H1 (cell line): Measurements from ENCODE around the gene C2CD4C. TPM values are rescaled to one million over a fixed set of nuclear protein-coding genes. Genes with fewer than 3 reads are reported as not detected.

ENCODE experiments used
- USF2 ChIP-seq: IDR thresholded peaks from 2 replicates; pipeline ENCODE4 v1.6.1; 2011; ENCODE audit warnings: low read length, improper control_type of control experiment
- polyA plus RNA-seq, 7 experiments: library from polyadenylated mRNA; depleted of rRNA in 3 of 7; stranded (reverse) in 5 of 7; unstranded in 2 of 7; fragments of >200 nt in 5 of 7; fragments of 200-250 nt in 2 of 7; gene quantifications; 1 replicate in 5 of 7; 2 replicates in 1 of 7; 4 replicates in 1 of 7; pipeline versions ENCODE4 v1.2.1 to v1.2.3, GENCODE V29; 2011 to 2013; ENCODE audit warnings: missing spikeins in 2 of 7, mixed read lengths in 2 of 7
- total RNA-seq: library from RNA; stranded (reverse); fragmentation: NEBNext Ultra II Directional; extraction: Animal tissue kit (Norgen Biotek cat#: 25700); gene quantifications from 2 replicates; pipeline ENCODE4 v1.2.1, GENCODE V29; 2021
- TF ChIP-seq, protein P1 (sequence below): fragments of 300-600 bp; sonication (generic); IDR thresholded peaks from 2 replicates; pipeline ENCODE4 v1.7.1; 2012; ENCODE audit warnings: low read length, moderate library complexity, mild to moderate bottlenecking, inconsistent platforms; ENCODE audit not compliant: insufficient replicate concordance

C2CD4C gene
- total and polyA plus RNA-seq, 2 of the 8 experiments (the other 6 are each of a cell fraction or from before 2014, with no cell fraction given): 3.8 to 6.3 TPM

DNA sequence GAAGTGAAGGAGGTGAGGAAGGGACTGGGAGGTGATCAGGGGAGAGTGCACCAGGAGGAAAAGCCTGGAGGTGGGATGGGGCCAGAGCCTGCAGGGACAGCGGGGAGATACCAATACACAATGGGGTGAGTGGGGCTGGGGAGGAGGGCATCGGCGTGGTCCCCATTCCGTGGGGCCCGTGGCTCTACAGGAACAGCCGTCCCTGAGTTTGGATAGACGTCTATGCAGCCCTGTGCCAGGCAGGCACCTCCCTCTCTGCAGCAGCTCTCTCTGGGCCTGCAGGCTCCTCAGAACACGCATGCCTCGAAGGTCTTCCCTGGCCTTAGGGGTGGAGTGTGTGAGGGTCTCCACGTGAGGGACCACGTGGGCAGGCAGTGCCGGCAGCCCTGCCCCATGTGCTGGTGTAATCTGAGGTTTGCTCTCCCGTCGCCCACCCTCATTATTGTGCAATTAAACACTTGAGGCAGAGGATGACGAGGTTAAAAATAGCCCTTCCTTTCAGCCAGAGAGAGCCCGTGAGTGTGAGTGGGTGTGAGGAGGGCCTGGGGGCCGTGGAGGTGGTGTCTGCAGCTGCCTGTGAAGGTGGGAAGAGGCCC, 16.5 kb downstream of the C2CD4C start (continued):
- no peak for TF ChIP-seq USF2
- TF ChIP-seq, protein P1, sequence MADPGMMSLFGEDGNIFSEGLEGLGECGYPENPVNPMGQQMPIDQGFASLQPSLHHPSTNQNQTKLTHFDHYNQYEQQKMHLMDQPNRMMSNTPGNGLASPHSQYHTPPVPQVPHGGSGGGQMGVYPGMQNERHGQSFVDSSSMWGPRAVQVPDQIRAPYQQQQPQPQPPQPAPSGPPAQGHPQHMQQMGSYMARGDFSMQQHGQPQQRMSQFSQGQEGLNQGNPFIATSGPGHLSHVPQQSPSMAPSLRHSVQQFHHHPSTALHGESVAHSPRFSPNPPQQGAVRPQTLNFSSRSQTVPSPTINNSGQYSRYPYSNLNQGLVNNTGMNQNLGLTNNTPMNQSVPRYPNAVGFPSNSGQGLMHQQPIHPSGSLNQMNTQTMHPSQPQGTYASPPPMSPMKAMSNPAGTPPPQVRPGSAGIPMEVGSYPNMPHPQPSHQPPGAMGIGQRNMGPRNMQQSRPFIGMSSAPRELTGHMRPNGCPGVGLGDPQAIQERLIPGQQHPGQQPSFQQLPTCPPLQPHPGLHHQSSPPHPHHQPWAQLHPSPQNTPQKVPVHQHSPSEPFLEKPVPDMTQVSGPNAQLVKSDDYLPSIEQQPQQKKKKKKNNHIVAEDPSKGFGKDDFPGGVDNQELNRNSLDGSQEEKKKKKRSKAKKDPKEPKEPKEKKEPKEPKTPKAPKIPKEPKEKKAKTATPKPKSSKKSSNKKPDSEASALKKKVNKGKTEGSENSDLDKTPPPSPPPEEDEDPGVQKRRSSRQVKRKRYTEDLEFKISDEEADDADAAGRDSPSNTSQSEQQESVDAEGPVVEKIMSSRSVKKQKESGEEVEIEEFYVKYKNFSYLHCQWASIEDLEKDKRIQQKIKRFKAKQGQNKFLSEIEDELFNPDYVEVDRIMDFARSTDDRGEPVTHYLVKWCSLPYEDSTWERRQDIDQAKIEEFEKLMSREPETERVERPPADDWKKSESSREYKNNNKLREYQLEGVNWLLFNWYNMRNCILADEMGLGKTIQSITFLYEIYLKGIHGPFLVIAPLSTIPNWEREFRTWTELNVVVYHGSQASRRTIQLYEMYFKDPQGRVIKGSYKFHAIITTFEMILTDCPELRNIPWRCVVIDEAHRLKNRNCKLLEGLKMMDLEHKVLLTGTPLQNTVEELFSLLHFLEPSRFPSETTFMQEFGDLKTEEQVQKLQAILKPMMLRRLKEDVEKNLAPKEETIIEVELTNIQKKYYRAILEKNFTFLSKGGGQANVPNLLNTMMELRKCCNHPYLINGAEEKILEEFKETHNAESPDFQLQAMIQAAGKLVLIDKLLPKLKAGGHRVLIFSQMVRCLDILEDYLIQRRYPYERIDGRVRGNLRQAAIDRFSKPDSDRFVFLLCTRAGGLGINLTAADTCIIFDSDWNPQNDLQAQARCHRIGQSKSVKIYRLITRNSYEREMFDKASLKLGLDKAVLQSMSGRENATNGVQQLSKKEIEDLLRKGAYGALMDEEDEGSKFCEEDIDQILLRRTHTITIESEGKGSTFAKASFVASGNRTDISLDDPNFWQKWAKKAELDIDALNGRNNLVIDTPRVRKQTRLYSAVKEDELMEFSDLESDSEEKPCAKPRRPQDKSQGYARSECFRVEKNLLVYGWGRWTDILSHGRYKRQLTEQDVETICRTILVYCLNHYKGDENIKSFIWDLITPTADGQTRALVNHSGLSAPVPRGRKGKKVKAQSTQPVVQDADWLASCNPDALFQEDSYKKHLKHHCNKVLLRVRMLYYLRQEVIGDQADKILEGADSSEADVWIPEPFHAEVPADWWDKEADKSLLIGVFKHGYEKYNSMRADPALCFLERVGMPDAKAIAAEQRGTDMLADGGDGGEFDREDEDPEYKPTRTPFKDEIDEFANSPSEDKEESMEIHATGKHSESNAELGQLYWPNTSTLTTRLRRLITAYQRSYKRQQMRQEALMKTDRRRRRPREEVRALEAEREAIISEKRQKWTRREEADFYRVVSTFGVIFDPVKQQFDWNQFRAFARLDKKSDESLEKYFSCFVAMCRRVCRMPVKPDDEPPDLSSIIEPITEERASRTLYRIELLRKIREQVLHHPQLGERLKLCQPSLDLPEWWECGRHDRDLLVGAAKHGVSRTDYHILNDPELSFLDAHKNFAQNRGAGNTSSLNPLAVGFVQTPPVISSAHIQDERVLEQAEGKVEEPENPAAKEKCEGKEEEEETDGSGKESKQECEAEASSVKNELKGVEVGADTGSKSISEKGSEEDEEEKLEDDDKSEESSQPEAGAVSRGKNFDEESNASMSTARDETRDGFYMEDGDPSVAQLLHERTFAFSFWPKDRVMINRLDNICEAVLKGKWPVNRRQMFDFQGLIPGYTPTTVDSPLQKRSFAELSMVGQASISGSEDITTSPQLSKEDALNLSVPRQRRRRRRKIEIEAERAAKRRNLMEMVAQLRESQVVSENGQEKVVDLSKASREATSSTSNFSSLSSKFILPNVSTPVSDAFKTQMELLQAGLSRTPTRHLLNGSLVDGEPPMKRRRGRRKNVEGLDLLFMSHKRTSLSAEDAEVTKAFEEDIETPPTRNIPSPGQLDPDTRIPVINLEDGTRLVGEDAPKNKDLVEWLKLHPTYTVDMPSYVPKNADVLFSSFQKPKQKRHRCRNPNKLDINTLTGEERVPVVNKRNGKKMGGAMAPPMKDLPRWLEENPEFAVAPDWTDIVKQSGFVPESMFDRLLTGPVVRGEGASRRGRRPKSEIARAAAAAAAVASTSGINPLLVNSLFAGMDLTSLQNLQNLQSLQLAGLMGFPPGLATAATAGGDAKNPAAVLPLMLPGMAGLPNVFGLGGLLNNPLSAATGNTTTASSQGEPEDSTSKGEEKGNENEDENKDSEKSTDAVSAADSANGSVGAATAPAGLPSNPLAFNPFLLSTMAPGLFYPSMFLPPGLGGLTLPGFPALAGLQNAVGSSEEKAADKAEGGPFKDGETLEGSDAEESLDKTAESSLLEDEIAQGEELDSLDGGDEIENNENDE: no peak
